PC-9 (cell line): Measurements from ENCODE around the gene COX7C.
"Not testable (repeated sequence)": the region's sequence is repeated elsewhere in the genome, so short reads cannot be mapped to it uniquely, and the experiment has no call there.

Experiments used
- CTCF ChIP-seq: fragments of 200-600 bp; sonication (generic); conservative IDR thresholded peaks from 2 replicates; pipeline ENCODE4 v1.6.1; 2017; ENCODE audit warnings: mixed run types, antibody characterized with exemption, mild to moderate bottlenecking, moderate library complexity
- EZH2 ChIP-seq: fragments of 200-600 bp; sonication (generic); IDR thresholded peaks from 2 replicates; pipeline ENCODE4 v1.8.0; 2017; ENCODE audit warnings: antibody characterized with exemption, low read depth

DNA sequence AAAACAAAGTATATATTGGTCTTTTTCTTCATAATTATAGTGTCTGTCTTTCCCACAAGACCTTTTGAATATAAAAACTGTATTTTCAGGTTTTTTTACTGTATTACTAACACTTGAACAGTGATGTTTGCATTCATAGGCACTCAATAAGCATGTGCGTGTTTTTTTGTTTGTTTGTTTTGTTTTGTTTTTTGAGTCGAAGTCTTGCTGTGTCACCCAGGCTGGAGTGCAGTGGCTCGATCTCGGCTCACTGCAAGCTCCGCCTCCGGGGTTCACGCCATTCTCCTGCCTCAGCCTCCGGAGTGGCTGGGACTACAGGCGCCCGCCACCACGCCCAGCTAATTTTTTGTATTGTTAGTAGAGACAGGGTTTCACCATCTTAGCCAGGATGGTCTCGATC is 46.6 kb upstream of the COX7C start:
- not testable (repeated sequence) for TF ChIP-seq CTCF, EZH2
